HEK293 (cell line): Measurements from ENCODE around the gene ELAVL1.

ENCODE experiments used
- CTCF ChIP-seq: fragments of 450-650 bp; formaldehyde crosslinking; IDR thresholded peaks from 2 replicates; pipeline ENCODE4 v1.5.1; 2016; ENCODE audit warnings: missing biosample characterization, missing genetic modification characterization
- KLF17 ChIP-seq: fragments of 450-650 bp; formaldehyde crosslinking; IDR thresholded peaks from 2 replicates; pipeline ENCODE4 v1.5.1; 2016; ENCODE audit warnings: missing biosample characterization, missing genetic modification characterization
- REST ChIP-seq: fragments of 450-650 bp; formaldehyde crosslinking; IDR thresholded peaks from 2 replicates; pipeline ENCODE4 v1.5.1; 2016; ENCODE audit warnings: missing biosample characterization, missing genetic modification characterization
- SCRT1 ChIP-seq: fragments of 450-650 bp; formaldehyde crosslinking; IDR thresholded peaks from 2 replicates; pipeline ENCODE4 v1.5.1; 2016; ENCODE audit warnings: missing biosample characterization, missing genetic modification characterization, borderline replicate concordance
- YY1 ChIP-seq: fragments of 450-650 bp; formaldehyde crosslinking; IDR thresholded peaks from 2 replicates; pipeline ENCODE4 v1.5.1; 2018; ENCODE audit warnings: missing biosample characterization, missing genetic modification characterization
- ZBTB44 ChIP-seq: fragments of 450-650 bp; IDR thresholded peaks from 2 replicates; pipeline ENCODE4 v1.5.1; 2018; ENCODE audit warnings: missing biosample characterization, mild to moderate bottlenecking, missing genetic modification characterization
- ZIC2 ChIP-seq: fragments of 450-650 bp; formaldehyde crosslinking; IDR thresholded peaks from 2 replicates; pipeline ENCODE4 v1.5.1; 2016; ENCODE audit warnings: missing biosample characterization, missing genetic modification characterization
- ZNF146 ChIP-seq: fragments of 450-650 bp; formaldehyde crosslinking; IDR thresholded peaks from 2 replicates; pipeline ENCODE4 v1.5.1; 2016; ENCODE audit warnings: missing biosample characterization, missing genetic modification characterization
- ZNF169 ChIP-seq: fragments of 450-650 bp; formaldehyde crosslinking; IDR thresholded peaks from 2 replicates; pipeline ENCODE4 v1.5.1; 2016; ENCODE audit warnings: missing biosample characterization, missing genetic modification characterization
- ZNF2 ChIP-seq: fragments of 450-650 bp; formaldehyde crosslinking; IDR thresholded peaks from 2 replicates; pipeline ENCODE4 v1.5.1; 2016; ENCODE audit warnings: missing biosample characterization, missing genetic modification characterization
- ZNF555 ChIP-seq: fragments of 450-650 bp; formaldehyde crosslinking; conservative IDR thresholded peaks from 2 replicates; pipeline ENCODE4 v1.5.1; 2017; ENCODE audit warnings: missing biosample characterization, mild to moderate bottlenecking, missing genetic modification characterization, inconsistent platforms
- ZNF792 ChIP-seq: fragments of 450-650 bp; formaldehyde crosslinking; IDR thresholded peaks from 2 replicates; pipeline ENCODE4 v1.5.1; 2016; ENCODE audit warnings: missing biosample characterization, missing genetic modification characterization
- ZSCAN30 ChIP-seq: fragments of 450-650 bp; IDR thresholded peaks from 2 replicates; pipeline ENCODE4 v1.5.1; 2018; ENCODE audit warnings: missing biosample characterization, mild to moderate bottlenecking, missing genetic modification characterization, moderate library complexity
- TF ChIP-seq, protein P1 (sequence below): fragments of 450-650 bp; formaldehyde crosslinking; IDR thresholded peaks from 2 replicates; pipeline ENCODE4 v1.5.1; 2016; ENCODE audit warnings: missing biosample characterization, missing genetic modification characterization

DNA sequence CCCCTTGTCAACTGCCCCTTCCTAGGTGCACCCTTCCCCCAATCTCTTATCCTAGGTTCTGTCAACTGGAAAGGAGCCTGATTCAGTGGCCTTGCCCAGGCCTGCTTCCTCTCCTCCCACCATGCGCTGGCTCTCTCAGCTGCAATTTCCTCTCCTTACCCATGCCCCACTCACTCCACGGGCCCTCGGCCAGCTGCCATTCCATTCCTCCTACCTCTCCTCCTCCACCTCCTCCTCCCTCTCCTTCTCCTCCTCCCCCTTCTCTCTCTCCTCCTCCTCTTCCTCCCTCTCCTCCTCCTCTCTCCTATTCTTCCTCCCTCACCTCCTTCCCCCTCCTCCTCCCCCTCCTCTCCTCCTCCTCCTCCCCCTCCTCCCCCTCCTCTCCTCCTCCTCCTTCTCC is 52.4 kb downstream of the ELAVL1 start:
- TF ChIP-seq CTCF: no peak
- TF ChIP-seq ZNF555: no peak
- no peak for TF ChIP-seq YY1 (tag by site-specific recombination)
- TF ChIP-seq ZNF2 (tag by site-specific recombination): no peak
- TF ChIP-seq ZIC2 (tag by site-specific recombination): no peak
- no peak for TF ChIP-seq REST (tag by site-specific recombination)
- TF ChIP-seq ZNF792 (tag by site-specific recombination): no peak
- TF ChIP-seq ZSCAN30 (tag by site-specific recombination): no peak
- no peak for TF ChIP-seq ZNF146
- TF ChIP-seq ZNF169 (tag by site-specific recombination): no peak
- TF ChIP-seq ZBTB44: no peak
- no peak for TF ChIP-seq KLF17 (tag by site-specific recombination)
- TF ChIP-seq, protein P1, sequence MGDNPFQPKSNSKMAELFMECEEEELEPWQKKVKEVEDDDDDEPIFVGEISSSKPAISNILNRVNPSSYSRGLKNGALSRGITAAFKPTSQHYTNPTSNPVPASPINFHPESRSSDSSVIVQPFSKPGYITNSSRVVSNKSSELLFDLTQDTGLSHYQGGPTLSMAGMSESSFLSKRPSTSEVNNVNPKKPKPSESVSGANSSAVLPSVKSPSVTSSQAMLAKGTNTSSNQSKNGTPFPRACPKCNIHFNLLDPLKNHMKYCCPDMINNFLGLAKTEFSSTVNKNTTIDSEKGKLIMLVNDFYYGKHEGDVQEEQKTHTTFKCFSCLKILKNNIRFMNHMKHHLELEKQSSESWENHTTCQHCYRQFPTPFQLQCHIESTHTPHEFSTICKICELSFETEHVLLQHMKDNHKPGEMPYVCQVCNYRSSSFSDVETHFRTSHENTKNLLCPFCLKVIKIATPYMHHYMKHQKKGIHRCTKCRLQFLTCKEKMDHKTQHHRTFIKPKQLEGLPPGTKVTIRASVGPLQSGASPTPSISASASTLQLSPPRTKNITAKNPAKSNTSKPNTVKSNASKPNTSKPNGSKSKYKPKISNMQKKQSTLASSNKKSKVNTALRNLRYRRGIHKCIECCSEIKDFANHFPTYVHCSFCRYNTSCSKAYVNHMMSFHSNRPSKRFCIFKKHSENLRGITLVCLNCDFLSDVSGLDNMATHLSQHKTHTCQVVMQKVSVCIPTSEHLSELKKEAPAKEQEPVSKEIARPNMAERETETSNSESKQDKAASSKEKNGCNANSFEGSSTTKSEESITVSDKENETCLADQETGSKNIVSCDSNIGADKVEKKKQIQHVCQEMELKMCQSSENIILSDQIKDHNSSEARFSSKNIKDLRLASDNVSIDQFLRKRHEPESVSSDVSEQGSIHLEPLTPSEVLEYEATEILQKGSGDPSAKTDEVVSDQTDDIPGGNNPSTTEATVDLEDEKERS (tag by site-specific recombination): no peak
- no peak for TF ChIP-seq SCRT1
